ENCODE measurements around the gene IKZF5.

Gene IKZF5

GRCh38 chr10:123019264-123019663 lies 10.7 kb upstream of the IKZF5 start:
- H3K4me3 Mint-ChIP-seq = no peak overlapping the region
- no peak for TF ChIP-seq CTCF (IDR thresholded peaks at IDR 0.05; ENCODE audit: unreplicated experiment in 3 of 3)
- H3K9me3 Mint-ChIP-seq = no peaks in the 10 kb centered on the region
- H3K27ac Mint-ChIP-seq = no peak overlapping the region
- no peaks in the 10 kb centered on the region for H3K36me3 Mint-ChIP-seq (ENCODE audit: low read depth)
- H3K4me1 Mint-ChIP-seq = no peaks in the 10 kb centered on the region
- no peaks in the 10 kb centered on the region for H3K27me3 Mint-ChIP-seq (ENCODE audit: low read depth)

- no peaks in the 10 kb centered on the region for H3K4me1 Mint-ChIP-seq
- H3K36me3 Mint-ChIP-seq (ENCODE audit: low read depth) = peaks cover 4% of the 10 kb centered on the region
- no peaks in the 10 kb centered on the region for H3K9me3 Mint-ChIP-seq
- H3K27me3 Mint-ChIP-seq (ENCODE audit: low read depth) = no peaks in the 10 kb centered on the region
- no peak for TF ChIP-seq CTCF (IDR thresholded peaks at IDR 0.05; ENCODE audit: unreplicated experiment in 3 of 3)
- no peak overlapping the region for H3K27ac Mint-ChIP-seq
- H3K4me3 Mint-ChIP-seq = no peak overlapping the region
Measured at GRCh38 chr10:123018531-123018930, 9.9 kb upstream of the IKZF5 start.

- no peak for TF ChIP-seq CTCF (IDR thresholded peaks at IDR 0.05; ENCODE audit: unreplicated experiment in 3 of 3)
- peaks cover 5% of the 10 kb centered on the region for H3K36me3 Mint-ChIP-seq (ENCODE audit: low read depth)
- no peak overlapping the region for H3K27ac Mint-ChIP-seq
- H3K9me3 Mint-ChIP-seq = no peaks in the 10 kb centered on the region
- H3K27me3 Mint-ChIP-seq (ENCODE audit: low read depth) = no peaks in the 10 kb centered on the region
- H3K4me1 Mint-ChIP-seq = no peaks in the 10 kb centered on the region
- H3K4me3 Mint-ChIP-seq = no peak overlapping the region
Measured at GRCh38 chr10:123017421-123018165, 9.0 kb upstream of the IKZF5 start.

- Mint-ChIP-seq H3K9me3 (no peaks in the 10 kb centered on the region), H3K36me3 (ENCODE audit: low read depth) (peaks cover 10% of the 10 kb centered on the region), H3K27me3 (ENCODE audit: low read depth) (no peaks in the 10 kb centered on the region), H3K4me3 (no peak overlapping the region), H3K4me1 (no peaks in the 10 kb centered on the region), H3K27ac (no peak overlapping the region)
- no peak for TF ChIP-seq CTCF (IDR thresholded peaks at IDR 0.05; ENCODE audit: unreplicated experiment in 3 of 3)
Measured at GRCh38 chr10:123016228-123016627, 7.6 kb upstream of the IKZF5 start.

GRCh38 chr10:123014772-123015171 lies 6.2 kb upstream of the IKZF5 start:
- Mint-ChIP-seq H3K4me3 (no peak overlapping the region), H3K27ac (no peak overlapping the region), H3K36me3 (ENCODE audit: low read depth) (peaks cover 14% of the 10 kb centered on the region), H3K27me3 (ENCODE audit: low read depth) (no peaks in the 10 kb centered on the region), H3K9me3 (no peaks in the 10 kb centered on the region), H3K4me1 (peaks cover 7% of the 10 kb centered on the region)
- TF ChIP-seq CTCF (IDR thresholded peaks at IDR 0.05; ENCODE audit: unreplicated experiment in 3 of 3) = no peak
